Loucy (cell line): ENCODE data around the gene FLCN.

Source experiments
- H2AFZ ChIP-seq: fragments of 200-600 bp; sonication (generic); 2 replicates; pipeline ENCODE4 v1.6.0; 2016; ENCODE audit warnings: antibody characterized with exemption, mild to moderate bottlenecking, low read length, moderate library complexity
- H3F3A ChIP-seq: fragments of 200-600 bp; 2 replicates; pipeline ENCODE4 v1.6.0; 2016; ENCODE audit warnings: antibody characterized with exemption, low read depth, mild to moderate bottlenecking
- H3K27me3 ChIP-seq: fragments of 200-600 bp; sonication (generic); 2 replicates; pipeline ENCODE4 v1.6.1; 2014; ENCODE audit warnings: low read length, mild to moderate bottlenecking; ENCODE audit not compliant: insufficient read depth, poor library complexity, severe bottlenecking
- H3K36me3 ChIP-seq: fragments of 200-600 bp; sonication (generic); 2 replicates; pipeline ENCODE4 v1.6.1; 2016; ENCODE audit warnings: low read length; ENCODE audit not compliant: insufficient read depth
- H3K4me1 ChIP-seq: fragments of 200-600 bp; sonication (generic); 2 replicates; pipeline ENCODE4 v1.5.1; 2014; ENCODE audit warnings: low read length, mild to moderate bottlenecking; ENCODE audit not compliant: insufficient read depth, poor library complexity, severe bottlenecking
- H3K4me2 ChIP-seq: fragments of 200-600 bp; sonication (generic); 2 replicates; pipeline ENCODE4 v1.6.0; 2014; ENCODE audit warnings: antibody characterized with exemption, low read length, low read depth, mild to moderate bottlenecking; ENCODE audit not compliant: poor library complexity, severe bottlenecking
- H3K4me3 ChIP-seq: fragments of 200-600 bp; sonication (generic); 2 replicates; pipeline ENCODE4 v1.5.1; 2014; ENCODE audit warnings: low read length, mild to moderate bottlenecking, mixed read lengths; ENCODE audit not compliant: poor library complexity, severe bottlenecking
- H3K79me2 ChIP-seq: fragments of 200-600 bp; sonication (generic); 2 replicates; pipeline ENCODE4 v1.6.1; 2014; ENCODE audit warnings: low read length; ENCODE audit not compliant: insufficient read depth
- H3K9ac ChIP-seq: fragments of 200-600 bp; sonication (generic); 2 replicates; pipeline ENCODE4 v1.6.0; 2014; ENCODE audit warnings: mild to moderate bottlenecking, low read depth, low read length, moderate library complexity; ENCODE audit not compliant: poor library complexity, severe bottlenecking
- H3K9me2 ChIP-seq: fragments of 200-600 bp; sonication (generic); replicated peaks from 2 replicates; pipeline ENCODE4 v1.6.1; 2016; ENCODE audit warnings: low read depth, low read length, mixed read lengths
- H3K9me3 ChIP-seq: fragments of 200-600 bp; sonication (generic); 2 replicates; pipeline ENCODE4 v1.6.1; 2014; ENCODE audit warnings: mild to moderate bottlenecking, antibody characterized with exemption, low read length, low read depth; ENCODE audit not compliant: insufficient read depth
- H4K20me1 ChIP-seq: fragments of 200-600 bp; sonication (generic); 2 replicates; pipeline ENCODE4 v1.6.0; 2014; ENCODE audit warnings: antibody characterized with exemption, low read length, mild to moderate bottlenecking; ENCODE audit not compliant: insufficient read depth, poor library complexity, severe bottlenecking
- CTCF ChIP-seq: fragments of 200-600 bp; sonication (generic); conservative IDR thresholded peaks from 2 replicates; pipeline ENCODE4 v1.5.1; 2014; ENCODE audit warnings: mild to moderate bottlenecking, antibody characterized with exemption, low read length
- EZH2phosphoT487 ChIP-seq: fragments of 200-600 bp; IDR thresholded peaks from 2 replicates; pipeline ENCODE4 v1.6.1; 2018; ENCODE audit warnings: antibody characterized with exemption, mild to moderate bottlenecking, moderate library complexity, borderline replicate concordance

Gene FLCN

GRCh38 chr17:17253406-17253805, 16.4 kb upstream of the FLCN start:
- peaks cover 70% of the 10 kb centered on the region for H3K36me3 ChIP-seq
- H3K4me2 ChIP-seq = no peak overlapping the region
- no peak overlapping the region for H3K4me3 ChIP-seq

DNA sequence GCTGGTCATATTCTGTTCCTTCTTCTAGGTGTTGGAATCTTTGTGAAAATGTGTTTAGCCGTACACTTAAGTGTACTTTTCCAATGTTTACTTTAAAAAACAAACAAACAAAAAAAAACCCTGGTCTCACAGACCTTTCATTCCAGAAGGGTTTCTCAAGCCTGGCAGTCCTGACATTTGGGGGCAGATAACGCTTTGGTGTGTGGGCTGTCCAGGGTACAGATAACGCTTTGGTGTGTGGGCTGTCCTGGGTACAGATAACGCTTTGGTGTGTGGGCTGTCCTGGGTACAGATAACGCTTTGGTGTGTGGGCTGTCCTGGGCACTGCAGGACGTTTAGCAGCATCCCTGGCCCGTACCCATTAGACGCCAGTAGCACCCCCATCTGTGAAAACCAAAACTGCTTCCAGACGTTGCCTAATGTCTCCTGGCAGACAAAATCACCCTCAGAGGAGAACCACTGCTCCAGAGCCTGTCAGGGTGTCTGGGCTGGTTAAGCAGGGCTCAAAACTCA, 15.2 kb upstream of the FLCN start:
- no peaks in the 10 kb centered on the region for H3F3A ChIP-seq
- no peak overlapping the region for H3K9ac ChIP-seq
- H3K79me2 ChIP-seq = no peaks in the 10 kb centered on the region
- TF ChIP-seq EZH2phosphoT487 = no peak
- TF ChIP-seq CTCF = no peak
- no peaks in the 10 kb centered on the region for H3K9me3 ChIP-seq
- no peaks in the 10 kb centered on the region for H3K4me1 ChIP-seq
- no peak overlapping the region for H2AFZ ChIP-seq
- H3K4me3 ChIP-seq = no peak overlapping the region
- H3K4me2 ChIP-seq = no peak overlapping the region
- H3K36me3 ChIP-seq = peaks cover 75% of the 10 kb centered on the region
- H4K20me1 ChIP-seq = peaks cover 4% of the 10 kb centered on the region
- H3K9me2 ChIP-seq = no peaks in the 10 kb centered on the region
- H3K27me3 ChIP-seq = no peaks in the 10 kb centered on the region

More at GRCh38 chr17:17253406-17253805, 16.4 kb upstream of the FLCN start:
- H3K9me2 ChIP-seq = no peaks in the 10 kb centered on the region
- peaks cover 4% of the 10 kb centered on the region for H4K20me1 ChIP-seq
- H3F3A ChIP-seq = no peaks in the 10 kb centered on the region
- no peak overlapping the region for H3K9ac ChIP-seq
- H3K9me3 ChIP-seq = no peaks in the 10 kb centered on the region
- H3K4me1 ChIP-seq = no peaks in the 10 kb centered on the region
- no peaks in the 10 kb centered on the region for H3K79me2 ChIP-seq
- no peak overlapping the region for H2AFZ ChIP-seq
- H3K27me3 ChIP-seq = no peaks in the 10 kb centered on the region
- TF ChIP-seq CTCF = no peak
- TF ChIP-seq EZH2phosphoT487 = no peak

- no peaks in the 10 kb centered on the region for H3K9me3 ChIP-seq
- no peaks in the 10 kb centered on the region for H3K9me2 ChIP-seq
- H3K9ac ChIP-seq = no peak overlapping the region
- no peak overlapping the region for H3K4me2 ChIP-seq
- H3K4me3 ChIP-seq = no peak overlapping the region
- no peaks in the 10 kb centered on the region for H4K20me1 ChIP-seq
- no peaks in the 10 kb centered on the region for H3K79me2 ChIP-seq
- no peaks in the 10 kb centered on the region for H3K27me3 ChIP-seq
- H3F3A ChIP-seq = 0 out of 2 replicates have a peak, but pooled peaks cover 4% of the 10 kb centered on the region
- H3K4me1 ChIP-seq = no peaks in the 10 kb centered on the region
- H3K36me3 ChIP-seq = peaks cover 55% of the 10 kb centered on the region; the same call in 1 of the 2 replicates
- H2AFZ ChIP-seq = no peak overlapping the region
- TF ChIP-seq CTCF (no peak), EZH2phosphoT487 (no peak)
Measured at GRCh38 chr17:17246879-17247278, 9.9 kb upstream of the FLCN start.
